Measurements from ENCODE around the gene TBC1D10B.
"Not testable (repeated sequence)": the region's sequence is repeated elsewhere in the genome, so short reads cannot be mapped to it uniquely, and the experiment has no call there.

The TBC1D10B gene

GRCh38 chr16:30397056-30397455 lies 26.8 kb upstream of the TBC1D10B start:
- no peak overlapping the region for H3K9ac ChIP-seq
- H3K4me1 ChIP-seq: peaks cover 18% of the 10 kb centered on the region
- no peak overlapping the region for H3K4me3 ChIP-seq (ENCODE audit: low read depth, low read length)
- no peaks in the 10 kb centered on the region for H3K79me2 ChIP-seq
- no peaks in the 10 kb centered on the region for H3K36me3 ChIP-seq (ENCODE audit: control insufficient read depth, insufficient read depth, low read length)
- H3K9me3 ChIP-seq (ENCODE audit: control insufficient read depth, low read length): no peaks in the 10 kb centered on the region
- no peak overlapping the region for H3K4me2 ChIP-seq (ENCODE audit: low read length)
- TF ChIP-seq, protein P1, sequence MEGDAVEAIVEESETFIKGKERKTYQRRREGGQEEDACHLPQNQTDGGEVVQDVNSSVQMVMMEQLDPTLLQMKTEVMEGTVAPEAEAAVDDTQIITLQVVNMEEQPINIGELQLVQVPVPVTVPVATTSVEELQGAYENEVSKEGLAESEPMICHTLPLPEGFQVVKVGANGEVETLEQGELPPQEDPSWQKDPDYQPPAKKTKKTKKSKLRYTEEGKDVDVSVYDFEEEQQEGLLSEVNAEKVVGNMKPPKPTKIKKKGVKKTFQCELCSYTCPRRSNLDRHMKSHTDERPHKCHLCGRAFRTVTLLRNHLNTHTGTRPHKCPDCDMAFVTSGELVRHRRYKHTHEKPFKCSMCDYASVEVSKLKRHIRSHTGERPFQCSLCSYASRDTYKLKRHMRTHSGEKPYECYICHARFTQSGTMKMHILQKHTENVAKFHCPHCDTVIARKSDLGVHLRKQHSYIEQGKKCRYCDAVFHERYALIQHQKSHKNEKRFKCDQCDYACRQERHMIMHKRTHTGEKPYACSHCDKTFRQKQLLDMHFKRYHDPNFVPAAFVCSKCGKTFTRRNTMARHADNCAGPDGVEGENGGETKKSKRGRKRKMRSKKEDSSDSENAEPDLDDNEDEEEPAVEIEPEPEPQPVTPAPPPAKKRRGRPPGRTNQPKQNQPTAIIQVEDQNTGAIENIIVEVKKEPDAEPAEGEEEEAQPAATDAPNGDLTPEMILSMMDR (IDR thresholded peaks at IDR 0.05): no peak
- H3K27ac ChIP-seq: no peak overlapping the region
- no peaks in the 10 kb centered on the region for H3K27me3 ChIP-seq (ENCODE audit: control insufficient read depth, insufficient read depth, low read length)
- H2AFZ ChIP-seq: no peak overlapping the region

DNA sequence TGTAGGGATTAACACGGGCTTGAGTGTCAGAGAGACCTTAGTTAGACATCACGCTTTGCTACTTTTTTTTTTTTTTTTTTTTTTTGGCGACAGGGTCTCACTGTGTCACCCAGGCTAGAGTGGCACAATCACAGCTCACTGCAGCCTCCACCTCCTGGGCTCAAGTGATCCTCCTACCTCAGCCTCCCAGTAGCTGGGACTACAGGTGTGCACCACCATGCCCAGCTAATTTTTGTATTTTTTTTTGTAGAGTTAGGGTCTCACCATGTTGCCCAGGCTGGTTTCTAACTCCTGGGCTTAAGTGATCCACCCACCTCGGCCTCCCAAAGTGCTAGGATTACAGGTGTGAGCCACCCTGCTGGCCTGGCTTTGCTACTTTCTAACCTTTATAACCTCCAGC lies 26.3 kb upstream of the TBC1D10B start:
- Histone ChIP-seq H3K4me3 (ENCODE audit: low read depth, low read length) (peak overlapping the region; percentile 63), H3K27ac (peak overlapping the region; percentile 82), H3K4me2 (ENCODE audit: low read length) (peak overlapping the region; percentile 72), H3K4me1 (peaks cover 18% of the 10 kb centered on the region)
- H3K27me3 ChIP-seq (ENCODE audit: control insufficient read depth, insufficient read depth, low read length); H3K36me3 ChIP-seq (ENCODE audit: control insufficient read depth, insufficient read depth, low read length); H2AFZ ChIP-seq; H3K9me3 ChIP-seq (ENCODE audit: control insufficient read depth, low read length); H3K79me2 ChIP-seq; H3K9ac ChIP-seq: not testable (repeated sequence)

GRCh38 chr16:30395992-30396585 lies 25.8 kb upstream of the TBC1D10B start:
- H3K4me1 ChIP-seq: peaks cover 18% of the 10 kb centered on the region
- H3K9me3 ChIP-seq (ENCODE audit: control insufficient read depth, low read length): no peaks in the 10 kb centered on the region
- no peaks in the 10 kb centered on the region for H3K36me3 ChIP-seq (ENCODE audit: control insufficient read depth, insufficient read depth, low read length)
- TF ChIP-seq, protein P1 (IDR thresholded peaks at IDR 0.05): no peak
- H3K4me3 ChIP-seq (ENCODE audit: low read depth, low read length): peak overlapping the region; percentile 63
- no peaks in the 10 kb centered on the region for H3K79me2 ChIP-seq
- H3K9ac ChIP-seq: peak overlapping the region; percentile 21
- peak overlapping the region; percentile 90 for H2AFZ ChIP-seq
- H3K27me3 ChIP-seq (ENCODE audit: control insufficient read depth, insufficient read depth, low read length): no peaks in the 10 kb centered on the region
- peak overlapping the region; percentile 72 for H3K4me2 ChIP-seq (ENCODE audit: low read length)
- peak overlapping the region; percentile 82 for H3K27ac ChIP-seq

GRCh38 chr16:30395155-30395991 lies 25.1 kb upstream of the TBC1D10B start, which contains the start of gene ZNF48:
ZNF48 (plus strand) TSS chr16:30395420; CDS start chr16:30395795, 375 bp downstream.
- H3K79me2 ChIP-seq: no peaks in the 10 kb centered on the region
- H3K36me3 ChIP-seq (ENCODE audit: control insufficient read depth, insufficient read depth, low read length): no peaks in the 10 kb centered on the region
- TF ChIP-seq, protein P1 (IDR thresholded peaks at IDR 0.05): peak; percentile 22
- H3K9ac ChIP-seq: peak within 1 kb of the TSS; percentile 83
- H3K27me3 ChIP-seq (ENCODE audit: control insufficient read depth, insufficient read depth, low read length): no peaks in the 10 kb centered on the region
- H3K9me3 ChIP-seq (ENCODE audit: control insufficient read depth, low read length): no peaks in the 10 kb centered on the region
- H3K4me2 ChIP-seq (ENCODE audit: low read length): peak within 1 kb of the TSS; percentile 79
- H3K4me3 ChIP-seq (ENCODE audit: low read depth, low read length): peak within 1 kb of the TSS; percentile 63
- H2AFZ ChIP-seq: peak within 1 kb of the TSS; percentile 96
- peaks cover 18% of the 10 kb centered on the region for H3K4me1 ChIP-seq
- H3K27ac ChIP-seq: peak within 1 kb of the TSS; percentile 83

DNA sequence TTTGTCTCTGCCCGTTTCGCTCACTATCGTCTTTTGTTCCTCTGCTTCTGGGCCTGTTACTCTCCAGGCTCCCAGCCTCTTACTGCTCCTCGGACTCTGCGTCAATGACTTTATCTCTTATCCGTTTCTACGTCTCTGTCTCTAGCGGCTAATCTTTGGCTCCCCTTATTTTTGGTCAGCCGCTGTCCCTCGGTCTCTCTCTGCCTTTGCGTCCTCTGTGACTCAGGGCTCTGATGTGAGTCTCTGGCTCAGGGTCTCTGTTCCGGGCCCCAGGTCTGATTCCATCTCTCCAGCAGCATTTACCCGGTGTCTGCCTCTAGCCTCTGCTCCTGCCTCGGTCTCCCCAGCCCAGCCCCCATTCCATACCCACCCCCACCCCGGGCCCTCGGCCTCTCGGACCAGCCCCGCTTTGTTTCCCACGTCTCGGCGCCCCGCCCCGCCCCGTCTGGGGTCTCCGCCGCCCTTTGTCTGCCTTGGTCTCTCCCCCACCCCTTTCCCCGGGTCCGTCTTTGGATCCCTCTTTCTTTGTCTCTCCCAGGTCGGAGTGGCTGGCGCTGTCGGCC lies 24.4 kb upstream of the TBC1D10B start:
- H3K27ac ChIP-seq: peak overlapping the region; percentile 83
- peaks cover 14% of the 10 kb centered on the region for H3K4me1 ChIP-seq
- TF ChIP-seq, protein P1 (IDR thresholded peaks at IDR 0.05): no peak
- H3K27me3 ChIP-seq (ENCODE audit: control insufficient read depth, insufficient read depth, low read length): no peaks in the 10 kb centered on the region
- peak overlapping the region; percentile 79 for H3K4me2 ChIP-seq (ENCODE audit: low read length)
- H3K4me3 ChIP-seq (ENCODE audit: low read depth, low read length): peak overlapping the region; percentile 63
- H3K9me3 ChIP-seq (ENCODE audit: control insufficient read depth, low read length): no peaks in the 10 kb centered on the region
- peak overlapping the region; percentile 83 for H3K9ac ChIP-seq
- no peaks in the 10 kb centered on the region for H3K79me2 ChIP-seq
- no peaks in the 10 kb centered on the region for H3K36me3 ChIP-seq (ENCODE audit: control insufficient read depth, insufficient read depth, low read length)
- peak overlapping the region; percentile 96 for H2AFZ ChIP-seq

All from parathyroid adenoma (tissue), 2 donors.